HepG2 (cell line): ENCODE data around the gene HPDL. TPM values are rescaled to one million over a fixed set of nuclear protein-coding genes. Genes with fewer than 3 reads are reported as not detected.
A peak's percentile ranks its signal among the peaks of the same experiment; 100 is the strongest.

ENCODE experiments used
- CENPT ChIP-seq: sonication (generic); formaldehyde crosslinking; IDR thresholded peaks from 2 replicates; pipeline ENCODE4 v1.8.0; 2022; ENCODE audit warnings: low read depth, mild to moderate bottlenecking, moderate library complexity, missing genetic modification reagents
- EHMT2 ChIP-seq: fragments of 200-600 bp; sonication (generic); IDR thresholded peaks from 2 replicates; pipeline ENCODE4 v1.7.0; 2017; ENCODE audit warnings: antibody characterized with exemption, low read depth, low read length, borderline replicate concordance
- ETV6 ChIP-seq: sonication (generic); formaldehyde crosslinking; conservative IDR thresholded peaks from 2 replicates; pipeline ENCODE4 v1.4.0; 2020; ENCODE audit warnings: missing genetic modification reagents
- FUBP1 ChIP-seq: sonication (generic); formaldehyde crosslinking; IDR thresholded peaks from 2 replicates; pipeline ENCODE4 v1.5.1; 2020; ENCODE audit warnings: missing genetic modification reagents, mild to moderate bottlenecking, borderline replicate concordance
- KLF9 ChIP-seq: IDR thresholded peaks from 2 replicates; pipeline ENCODE4 v1.6.1; 2016; ENCODE audit warnings: low read depth
- NR2F2 ChIP-seq: IDR thresholded peaks from 2 replicates; pipeline ENCODE4 v1.6.1; 2012; ENCODE audit warnings: low read depth, inconsistent platforms, borderline replicate concordance
- PHF21A ChIP-seq: sonication (generic); formaldehyde crosslinking; IDR thresholded peaks from 2 replicates; pipeline ENCODE4 v1.5.0; 2020; ENCODE audit warnings: mild to moderate bottlenecking, missing genetic modification reagents
- POLR2A ChIP-seq, 2 experiments: IDR thresholded peaks; 2 replicates each; pipeline ENCODE4 v1.6.1; 2011; ENCODE audit warnings: low read depth in 2 of 2, low read length in 2 of 2, mild to moderate bottlenecking in 1 of 2, moderate library complexity in 1 of 2; ENCODE audit not compliant: insufficient read depth in 1 of 2
- RAD21 ChIP-seq: fragments of 450-650 bp; formaldehyde crosslinking; IDR thresholded peaks from 2 replicates; pipeline ENCODE4 v1.5.0; 2020; ENCODE audit warnings: mild to moderate bottlenecking
- THAP9 ChIP-seq: sonication (generic); formaldehyde crosslinking; IDR thresholded peaks from 2 replicates; pipeline ENCODE4; 2020; ENCODE audit warnings: missing genetic modification reagents, mild to moderate bottlenecking, borderline replicate concordance
- YY1 ChIP-seq: IDR thresholded peaks from 2 replicates; pipeline ENCODE4 v1.6.1; 2011; ENCODE audit warnings: low read length, low read depth, moderate library complexity, mild to moderate bottlenecking; ENCODE audit not compliant: insufficient read depth, insufficient replicate concordance
- ZNF160 ChIP-seq: sonication (generic); formaldehyde crosslinking; IDR thresholded peaks from 2 replicates; pipeline ENCODE4 v1.8.0; 2022; ENCODE audit warnings: mild to moderate bottlenecking, inconsistent platforms, missing genetic modification reagents
- ZNF567 ChIP-seq: sonication (generic); formaldehyde crosslinking; IDR thresholded peaks from 2 replicates; pipeline ENCODE4 v1.8.1; 2023; ENCODE audit warnings: mild to moderate bottlenecking, missing genetic modification reagents, borderline replicate concordance
- ZZZ3 ChIP-seq: sonication (generic); formaldehyde crosslinking; IDR thresholded peaks from 2 replicates; pipeline ENCODE4 v1.4.0; 2020; ENCODE audit warnings: missing genetic modification reagents, mild to moderate bottlenecking, borderline replicate concordance
- polyA plus RNA-seq, 8 experiments: library from polyadenylated mRNA; depleted of rRNA in 3 of 8; stranded (reverse) in 7 of 8; unstranded in 1 of 8; fragments of >200 nt; fragmentation: Illumina TruSeq in 4 of 8; extraction: Trizol in 4 of 8; gene quantifications; 2 replicates each; pipeline versions ENCODE4 v1.2.1 to v1.2.3, GENCODE V29; 2011 to 2016; ENCODE audit warnings: low read depth in 4 of 8, missing spikeins in 1 of 8, mixed read lengths in 1 of 8; ENCODE audit not compliant: insufficient read depth in 1 of 8
- total RNA-seq, 5 experiments: library from RNA; depleted of rRNA; stranded (reverse); fragments of >200 nt; fragmentation: Illumina TruSeq; extraction: Trizol; gene quantifications; 2 replicates each; pipeline ENCODE4 v1.2.3, GENCODE V29; 2016; ENCODE audit warnings: low read depth in 1 of 5
- TF ChIP-seq, protein P1 (sequence below): sonication (generic); formaldehyde crosslinking; IDR thresholded peaks from 2 replicates; pipeline ENCODE4 v1.5.1; 2020; ENCODE audit warnings: mild to moderate bottlenecking, missing genetic modification reagents
- TF ChIP-seq, protein P2 (sequence below): sonication (generic); formaldehyde crosslinking; IDR thresholded peaks from 2 replicates; pipeline ENCODE4 v1.4.0; 2020; ENCODE audit warnings: missing genetic modification reagents, borderline replicate concordance

The HPDL gene
- total and polyA plus RNA-seq, 2 of the 13 experiments (the other 11 are each of a cell fraction or from before 2014, with no cell fraction given) = not detected

GRCh38 chr1:45339789-45340558 is 13.3 kb downstream of the HPDL start, which contains the start of the genes MUTYH and TOE1 (continued):
- peak; percentile 57; the same call in 1 of the 2 replicates for TF ChIP-seq ZNF567 (CRISPR knock-in tag)
- TF ChIP-seq, protein P1, sequence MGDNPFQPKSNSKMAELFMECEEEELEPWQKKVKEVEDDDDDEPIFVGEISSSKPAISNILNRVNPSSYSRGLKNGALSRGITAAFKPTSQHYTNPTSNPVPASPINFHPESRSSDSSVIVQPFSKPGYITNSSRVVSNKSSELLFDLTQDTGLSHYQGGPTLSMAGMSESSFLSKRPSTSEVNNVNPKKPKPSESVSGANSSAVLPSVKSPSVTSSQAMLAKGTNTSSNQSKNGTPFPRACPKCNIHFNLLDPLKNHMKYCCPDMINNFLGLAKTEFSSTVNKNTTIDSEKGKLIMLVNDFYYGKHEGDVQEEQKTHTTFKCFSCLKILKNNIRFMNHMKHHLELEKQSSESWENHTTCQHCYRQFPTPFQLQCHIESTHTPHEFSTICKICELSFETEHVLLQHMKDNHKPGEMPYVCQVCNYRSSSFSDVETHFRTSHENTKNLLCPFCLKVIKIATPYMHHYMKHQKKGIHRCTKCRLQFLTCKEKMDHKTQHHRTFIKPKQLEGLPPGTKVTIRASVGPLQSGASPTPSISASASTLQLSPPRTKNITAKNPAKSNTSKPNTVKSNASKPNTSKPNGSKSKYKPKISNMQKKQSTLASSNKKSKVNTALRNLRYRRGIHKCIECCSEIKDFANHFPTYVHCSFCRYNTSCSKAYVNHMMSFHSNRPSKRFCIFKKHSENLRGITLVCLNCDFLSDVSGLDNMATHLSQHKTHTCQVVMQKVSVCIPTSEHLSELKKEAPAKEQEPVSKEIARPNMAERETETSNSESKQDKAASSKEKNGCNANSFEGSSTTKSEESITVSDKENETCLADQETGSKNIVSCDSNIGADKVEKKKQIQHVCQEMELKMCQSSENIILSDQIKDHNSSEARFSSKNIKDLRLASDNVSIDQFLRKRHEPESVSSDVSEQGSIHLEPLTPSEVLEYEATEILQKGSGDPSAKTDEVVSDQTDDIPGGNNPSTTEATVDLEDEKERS (CRISPR knock-in tag) = peak; percentile 93
- TF ChIP-seq FUBP1 (CRISPR knock-in tag) = peak; percentile 36; the same call in 1 of the 2 replicates
- peak; percentile 93 for TF ChIP-seq YY1
- no peak for TF ChIP-seq EHMT2
- TF ChIP-seq, protein P2, sequence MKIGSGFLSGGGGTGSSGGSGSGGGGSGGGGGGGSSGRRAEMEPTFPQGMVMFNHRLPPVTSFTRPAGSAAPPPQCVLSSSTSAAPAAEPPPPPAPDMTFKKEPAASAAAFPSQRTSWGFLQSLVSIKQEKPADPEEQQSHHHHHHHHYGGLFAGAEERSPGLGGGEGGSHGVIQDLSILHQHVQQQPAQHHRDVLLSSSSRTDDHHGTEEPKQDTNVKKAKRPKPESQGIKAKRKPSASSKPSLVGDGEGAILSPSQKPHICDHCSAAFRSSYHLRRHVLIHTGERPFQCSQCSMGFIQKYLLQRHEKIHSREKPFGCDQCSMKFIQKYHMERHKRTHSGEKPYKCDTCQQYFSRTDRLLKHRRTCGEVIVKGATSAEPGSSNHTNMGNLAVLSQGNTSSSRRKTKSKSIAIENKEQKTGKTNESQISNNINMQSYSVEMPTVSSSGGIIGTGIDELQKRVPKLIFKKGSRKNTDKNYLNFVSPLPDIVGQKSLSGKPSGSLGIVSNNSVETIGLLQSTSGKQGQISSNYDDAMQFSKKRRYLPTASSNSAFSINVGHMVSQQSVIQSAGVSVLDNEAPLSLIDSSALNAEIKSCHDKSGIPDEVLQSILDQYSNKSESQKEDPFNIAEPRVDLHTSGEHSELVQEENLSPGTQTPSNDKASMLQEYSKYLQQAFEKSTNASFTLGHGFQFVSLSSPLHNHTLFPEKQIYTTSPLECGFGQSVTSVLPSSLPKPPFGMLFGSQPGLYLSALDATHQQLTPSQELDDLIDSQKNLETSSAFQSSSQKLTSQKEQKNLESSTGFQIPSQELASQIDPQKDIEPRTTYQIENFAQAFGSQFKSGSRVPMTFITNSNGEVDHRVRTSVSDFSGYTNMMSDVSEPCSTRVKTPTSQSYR (CRISPR knock-in tag) = no peak
- peak; percentile 91; the same call in 1 of the 2 replicates for TF ChIP-seq KLF9 (CRISPR knock-in tag)
- peak; percentile 78; the same call in 1 of the 2 replicates for TF ChIP-seq THAP9
- no peak for TF ChIP-seq ETV6
- TF ChIP-seq PHF21A (CRISPR knock-in tag) = peak; percentile 87
- peak; percentile 56 for TF ChIP-seq RAD21 (CRISPR knock-in tag)
- TF ChIP-seq ZZZ3 (CRISPR knock-in tag) = peak; percentile 17; the same call in 1 of the 2 replicates
- TF ChIP-seq NR2F2 = peak; percentile 31; the same call in 1 of the 2 replicates
- TF ChIP-seq POLR2A (IDR thresholded peaks at IDR 0.05; ENCODE audit: insufficient read depth in 1 of 2, low read depth in 2 of 2, low read length in 2 of 2) = peak; percentile 87 to 90
- peak; percentile 91 for TF ChIP-seq CENPT (CRISPR knock-in tag)
- no peak; the same call in 1 of the 2 replicates for TF ChIP-seq ZNF160 (CRISPR knock-in tag)
